ENCODE results near the gene ITCH.

The ITCH gene

DNA sequence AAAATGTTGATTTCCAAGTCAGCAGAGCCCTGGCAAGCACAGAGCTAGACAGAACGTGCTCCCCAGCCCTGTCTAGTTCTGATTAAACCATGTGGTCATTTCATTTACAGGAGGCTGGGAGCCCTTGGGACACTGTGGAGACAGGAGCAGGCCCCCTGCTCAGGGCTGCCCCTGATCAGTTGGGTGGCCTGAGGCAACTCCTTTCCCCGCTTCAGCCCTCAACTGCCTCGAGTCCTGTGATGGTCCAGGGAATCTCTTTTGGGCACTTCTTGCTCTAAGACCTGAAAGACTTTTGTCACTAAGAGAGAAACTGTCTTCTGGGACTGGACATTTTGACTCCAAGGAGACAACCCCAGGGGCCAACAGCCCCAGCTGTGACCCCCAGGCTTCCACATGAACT, 166.7 kb downstream of the ITCH start:
- Histone ChIP-seq H3K14ac (ENCODE audit: low read length) (no peak overlapping the region), H3K9me3 (replicated peaks in 1 of 2; ENCODE audit: control insufficient read depth in 2 of 2, insufficient read depth in 1 of 2, low read depth in 1 of 2, low read length in 2 of 2) (no peaks in the 10 kb centered on the region), H2BK5ac (ENCODE audit: low read length) (no peak overlapping the region), H3K23ac (ENCODE audit: low read depth, low read length, poor library complexity) (no peak overlapping the region), H2AK5ac (ENCODE audit: low read depth, low read length) (no peak overlapping the region), H4K8ac (ENCODE audit: low read depth, low read length) (no peak overlapping the region), H3K4ac (ENCODE audit: low read length) (no peak overlapping the region), H3K36me3 (replicated peaks in 1 of 2; ENCODE audit: control insufficient read depth in 2 of 2, insufficient read depth in 2 of 2, low read length in 2 of 2) (peaks cover 43 to 92% of the 10 kb centered on the region in 2 donors), H2BK12ac (ENCODE audit: low read length) (no peak overlapping the region), H3K9ac (ENCODE audit: low read depth, low read length, poor library complexity) (no peak overlapping the region), H3K4me1 (ENCODE audit: control insufficient read depth in 2 of 2, insufficient read depth in 1 of 2, low read depth in 1 of 2, low read length in 2 of 2) (no peaks in the 10 kb centered on the region), H3K27me3 (ENCODE audit: control insufficient read depth in 3 of 3, insufficient read depth in 3 of 3, low read depth in 1 of 3, low read length in 3 of 3) (no peaks in the 10 kb centered on the region), H3K27ac (replicated peaks; ENCODE audit: low read length) (no peak overlapping the region), H3K4me3 (ENCODE audit: low read length in 2 of 2) (no peak overlapping the region), H3K79me1 (ENCODE audit: low read depth, low read length) (peaks cover 8% of the 10 kb centered on the region), H4K91ac (ENCODE audit: low read depth, low read length, poor library complexity) (no peak overlapping the region), H3K18ac (ENCODE audit: low read length) (no peak overlapping the region), H3K4me2 (ENCODE audit: insufficient read depth, low read length, poor library complexity, severe bottlenecking) (no peak overlapping the region), H2BK15ac (ENCODE audit: low read length) (no peak overlapping the region), H2BK120ac (ENCODE audit: low read depth, low read length) (no peak overlapping the region), H2AFZ (ENCODE audit: low read length) (no peak overlapping the region)
- no CpG with 5 or more reads among the region's 3 CpGs for WGBS, 2 donors (ENCODE audit: extremely low coverage in 2 of 2, insufficient read length in 2 of 2, insufficient replicate concordance in 1 of 2)
- no peak for DNase-seq (ENCODE audit: low spot score)

- no peak overlapping the region for H3K14ac ChIP-seq (ENCODE audit: low read length)
- H3K23ac ChIP-seq (ENCODE audit: low read depth, low read length, poor library complexity) = no peak overlapping the region
- H4K91ac ChIP-seq (ENCODE audit: low read depth, low read length, poor library complexity) = no peak overlapping the region
- no peaks in the 10 kb centered on the region for H3K9me3 ChIP-seq (replicated peaks in 1 of 2; ENCODE audit: control insufficient read depth in 2 of 2, insufficient read depth in 1 of 2, low read depth in 1 of 2, low read length in 2 of 2)
- H3K36me3 ChIP-seq (replicated peaks in 1 of 2; ENCODE audit: control insufficient read depth in 2 of 2, insufficient read depth in 2 of 2, low read length in 2 of 2) = peaks cover 48 to 92% of the 10 kb centered on the region in 2 donors
- H4K8ac ChIP-seq (ENCODE audit: low read depth, low read length) = no peak overlapping the region
- H3K4me2 ChIP-seq (ENCODE audit: insufficient read depth, low read length, poor library complexity, severe bottlenecking) = no peak overlapping the region
- no peaks in the 10 kb centered on the region for H3K4me1 ChIP-seq (ENCODE audit: control insufficient read depth in 2 of 2, insufficient read depth in 1 of 2, low read depth in 1 of 2, low read length in 2 of 2)
- H3K27me3 ChIP-seq (ENCODE audit: control insufficient read depth in 3 of 3, insufficient read depth in 3 of 3, low read depth in 1 of 3, low read length in 3 of 3) = no peaks in the 10 kb centered on the region
- H3K18ac ChIP-seq (ENCODE audit: low read length) = no peak overlapping the region
- H2AK5ac ChIP-seq (ENCODE audit: low read depth, low read length) = no peak overlapping the region
- no peak overlapping the region for H2BK15ac ChIP-seq (ENCODE audit: low read length)
- no peak overlapping the region for H2AFZ ChIP-seq (ENCODE audit: low read length)
- H3K27ac ChIP-seq (replicated peaks; ENCODE audit: low read length) = no peak overlapping the region
- peaks cover 8% of the 10 kb centered on the region for H3K79me1 ChIP-seq (ENCODE audit: low read depth, low read length)
- H2BK120ac ChIP-seq (ENCODE audit: low read depth, low read length) = no peak overlapping the region
- H3K4me3 ChIP-seq (ENCODE audit: low read length in 2 of 2) = no peak overlapping the region
- DNase-seq (ENCODE audit: low spot score) = no peak
- H3K9ac ChIP-seq (ENCODE audit: low read depth, low read length, poor library complexity) = no peak overlapping the region
- H3K4ac ChIP-seq (ENCODE audit: low read length) = no peak overlapping the region
- no peak overlapping the region for H2BK12ac ChIP-seq (ENCODE audit: low read length)
- H2BK5ac ChIP-seq (ENCODE audit: low read length) = no peak overlapping the region
- WGBS, 2 donors (ENCODE audit: extremely low coverage in 2 of 2, insufficient read length in 2 of 2, insufficient replicate concordance in 1 of 2) = no CpG with 5 or more reads among the region's 5 CpGs
Observed at GRCh38 chr20:34530342-34530741, 167.3 kb downstream of the ITCH start.

- Histone ChIP-seq H4K91ac (ENCODE audit: low read depth, low read length, poor library complexity) (no peak overlapping the region), H2BK5ac (ENCODE audit: low read length) (no peak overlapping the region), H3K14ac (ENCODE audit: low read length) (no peak overlapping the region), H3K4me3 (ENCODE audit: low read length in 2 of 2) (no peak overlapping the region), H2BK15ac (ENCODE audit: low read length) (no peak overlapping the region), H3K9ac (ENCODE audit: low read depth, low read length, poor library complexity) (no peak overlapping the region), H3K4ac (ENCODE audit: low read length) (no peak overlapping the region), H4K8ac (ENCODE audit: low read depth, low read length) (no peak overlapping the region), H3K4me1 (ENCODE audit: control insufficient read depth in 2 of 2, insufficient read depth in 1 of 2, low read depth in 1 of 2, low read length in 2 of 2) (no peaks in the 10 kb centered on the region), H2BK120ac (ENCODE audit: low read depth, low read length) (no peak overlapping the region), H2BK12ac (ENCODE audit: low read length) (no peak overlapping the region), H3K36me3 (replicated peaks in 1 of 2; ENCODE audit: control insufficient read depth in 2 of 2, insufficient read depth in 2 of 2, low read length in 2 of 2) (peaks cover 56 to 91% of the 10 kb centered on the region in 2 donors), H2AK5ac (ENCODE audit: low read depth, low read length) (no peak overlapping the region), H3K27ac (replicated peaks; ENCODE audit: low read length) (no peak overlapping the region), H3K27me3 (ENCODE audit: control insufficient read depth in 3 of 3, insufficient read depth in 3 of 3, low read depth in 1 of 3, low read length in 3 of 3) (no peaks in the 10 kb centered on the region), H3K4me2 (ENCODE audit: insufficient read depth, low read length, poor library complexity, severe bottlenecking) (no peak overlapping the region), H3K79me1 (ENCODE audit: low read depth, low read length) (peaks cover 5% of the 10 kb centered on the region), H3K23ac (ENCODE audit: low read depth, low read length, poor library complexity) (no peak overlapping the region), H3K18ac (ENCODE audit: low read length) (no peak overlapping the region), H2AFZ (ENCODE audit: low read length) (no peak overlapping the region), H3K9me3 (replicated peaks in 1 of 2; ENCODE audit: control insufficient read depth in 2 of 2, insufficient read depth in 1 of 2, low read depth in 1 of 2, low read length in 2 of 2) (no peaks in the 10 kb centered on the region)
- no CpG with 5 or more reads among the region's 8 CpGs for WGBS, 2 donors (ENCODE audit: extremely low coverage in 2 of 2, insufficient read length in 2 of 2, insufficient replicate concordance in 1 of 2)
- DNase-seq (ENCODE audit: low spot score) = no peak
Observed at GRCh38 chr20:34531608-34532265, 168.7 kb downstream of the ITCH start.

DNA sequence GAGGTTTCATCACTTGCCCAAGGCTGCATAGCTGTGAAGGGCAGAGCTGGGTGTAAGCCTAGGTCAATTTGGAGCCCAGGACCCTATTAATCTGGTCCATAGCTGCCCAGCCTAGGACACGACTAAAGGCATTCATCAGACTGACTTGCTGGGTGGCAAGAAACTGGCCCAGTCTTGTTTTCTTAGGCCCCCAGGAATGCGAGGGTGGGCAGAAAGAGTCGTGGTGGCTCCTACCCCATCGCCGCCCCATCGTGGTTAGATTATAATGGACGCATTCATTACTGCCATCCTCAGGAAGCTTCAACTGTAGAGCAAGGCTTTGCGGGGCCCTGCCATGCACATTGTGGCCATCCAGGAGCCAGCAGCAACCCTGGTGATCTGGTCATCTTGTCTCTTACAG, 169.2 kb downstream of the ITCH start:
- H3K4me2 ChIP-seq (ENCODE audit: insufficient read depth, low read length, poor library complexity, severe bottlenecking) = no peak overlapping the region
- H3K4ac ChIP-seq (ENCODE audit: low read length) = no peak overlapping the region
- no CpG with 5 or more reads among the region's 8 CpGs for WGBS, 2 donors (ENCODE audit: extremely low coverage in 2 of 2, insufficient read length in 2 of 2, insufficient replicate concordance in 1 of 2)
- H4K8ac ChIP-seq (ENCODE audit: low read depth, low read length) = peak overlapping the region; percentile 7
- H3K27ac ChIP-seq (replicated peaks; ENCODE audit: low read length) = no peak overlapping the region
- no peak overlapping the region for H3K4me3 ChIP-seq (ENCODE audit: low read length in 2 of 2)
- H3K23ac ChIP-seq (ENCODE audit: low read depth, low read length, poor library complexity) = peak overlapping the region; percentile 56
- no peak overlapping the region for H2BK15ac ChIP-seq (ENCODE audit: low read length)
- H3K14ac ChIP-seq (ENCODE audit: low read length) = no peak overlapping the region
- no peak overlapping the region for H2AK5ac ChIP-seq (ENCODE audit: low read depth, low read length)
- no peak overlapping the region for H3K9ac ChIP-seq (ENCODE audit: low read depth, low read length, poor library complexity)
- no peak overlapping the region for H4K91ac ChIP-seq (ENCODE audit: low read depth, low read length, poor library complexity)
- H2BK5ac ChIP-seq (ENCODE audit: low read length) = no peak overlapping the region
- no peaks in the 10 kb centered on the region for H3K9me3 ChIP-seq (replicated peaks in 1 of 2; ENCODE audit: control insufficient read depth in 2 of 2, insufficient read depth in 1 of 2, low read depth in 1 of 2, low read length in 2 of 2)
- no peak overlapping the region for H2AFZ ChIP-seq (ENCODE audit: low read length)
- H2BK12ac ChIP-seq (ENCODE audit: low read length) = no peak overlapping the region
- no peak overlapping the region for H3K18ac ChIP-seq (ENCODE audit: low read length)
- no peaks in the 10 kb centered on the region for H3K27me3 ChIP-seq (ENCODE audit: control insufficient read depth in 3 of 3, insufficient read depth in 3 of 3, low read depth in 1 of 3, low read length in 3 of 3)
- no peak for DNase-seq (ENCODE audit: low spot score)
- H2BK120ac ChIP-seq (ENCODE audit: low read depth, low read length) = no peak overlapping the region
- H3K79me1 ChIP-seq (ENCODE audit: low read depth, low read length) = peaks cover 5% of the 10 kb centered on the region
- peaks cover 55 to 91% of the 10 kb centered on the region in 2 donors for H3K36me3 ChIP-seq (replicated peaks in 1 of 2; ENCODE audit: control insufficient read depth in 2 of 2, insufficient read depth in 2 of 2, low read length in 2 of 2)
- no peaks in the 10 kb centered on the region for H3K4me1 ChIP-seq (ENCODE audit: control insufficient read depth in 2 of 2, insufficient read depth in 1 of 2, low read depth in 1 of 2, low read length in 2 of 2)
